GM12873 (cell line): ENCODE data around the gene CFAP210.

Source experiments
- CTCF ChIP-seq: IDR thresholded peaks from 2 replicates; pipeline ENCODE4 v1.5.1; 2012; ENCODE audit warnings: low read depth, mild to moderate bottlenecking, moderate library complexity, low read length, control low read depth; ENCODE audit not compliant: insufficient read depth; ENCODE audit errors: missing control alignments

Gene CFAP210

DNA sequence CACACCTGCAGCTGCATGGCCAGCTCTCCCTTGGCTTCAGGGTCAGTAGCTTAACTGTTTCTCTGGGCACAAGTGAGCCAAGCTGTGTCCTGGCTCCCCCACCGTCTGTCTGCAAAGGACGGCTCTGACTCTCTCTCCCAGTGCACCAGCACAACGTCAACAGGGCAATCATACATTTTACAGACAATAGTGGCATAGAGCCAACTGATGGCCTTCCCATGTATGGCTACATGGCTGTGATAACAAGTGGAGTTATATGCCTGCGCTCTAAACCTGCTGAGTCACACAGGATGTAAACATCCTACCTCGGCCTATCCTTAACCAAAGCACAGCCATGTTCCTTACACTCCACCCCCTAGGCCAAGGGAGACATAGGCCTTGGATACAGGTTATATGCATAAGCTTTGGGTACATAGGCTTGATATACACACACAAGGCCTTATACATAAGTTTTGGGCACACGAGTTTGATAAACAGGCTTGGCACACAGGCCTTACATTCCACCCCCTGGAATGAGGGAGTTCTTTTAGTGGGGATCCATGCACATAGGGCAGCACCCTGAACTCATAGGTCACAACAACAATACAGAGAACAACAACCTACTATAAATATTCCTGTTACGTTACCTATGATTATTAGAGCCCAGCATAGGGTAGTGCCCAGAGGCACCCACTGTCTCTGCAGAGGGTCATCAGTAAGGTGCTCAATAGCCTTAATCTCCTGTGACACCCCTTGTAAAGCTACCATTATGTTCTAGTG lies 17.7 kb upstream of the CFAP210 start:
- no peak for TF ChIP-seq CTCF

DNA sequence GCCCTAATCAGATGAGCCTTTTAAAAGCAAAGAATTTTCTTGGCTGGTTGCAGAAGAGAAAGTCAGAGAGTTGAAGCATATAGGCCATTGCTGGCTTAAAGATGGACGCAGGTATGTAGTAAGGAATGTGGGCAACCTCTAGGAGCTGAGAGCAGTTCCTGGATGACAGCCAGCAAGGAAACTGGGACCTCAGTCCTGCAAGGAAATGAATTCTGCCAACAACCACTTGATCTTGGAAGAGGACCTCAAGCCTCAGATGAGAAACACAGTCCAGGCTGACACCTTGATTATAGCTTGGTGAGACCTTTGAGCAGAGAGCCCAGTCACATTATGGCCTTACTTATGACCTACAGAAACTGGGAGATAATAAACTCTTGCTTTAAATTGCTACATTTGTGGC lies 15.8 kb upstream of the CFAP210 start:
- no peak for TF ChIP-seq CTCF

GRCh38 chr2:169709331-169709730 lies 15.1 kb upstream of the CFAP210 start:
- TF ChIP-seq CTCF, result no peak

DNA sequence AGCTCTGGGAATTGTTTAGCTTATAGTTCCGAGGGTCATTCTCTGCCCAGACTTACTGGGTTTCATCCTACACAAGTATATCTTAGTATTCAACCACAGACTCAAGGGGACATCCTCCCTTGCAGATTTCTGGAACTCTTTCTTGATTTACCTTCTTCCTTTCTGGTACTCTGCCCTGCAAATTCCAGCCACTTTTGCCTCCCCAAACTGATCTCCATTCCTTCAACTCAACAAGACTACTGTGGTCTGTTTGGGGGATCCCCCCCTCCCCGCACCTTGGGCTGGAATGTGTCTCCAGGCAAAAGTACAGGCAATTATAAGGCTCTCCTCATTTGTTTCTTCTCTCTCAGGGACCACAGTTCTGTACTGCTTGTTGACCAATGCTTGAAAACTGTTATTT lies 13.4 kb upstream of the CFAP210 start:
- TF ChIP-seq CTCF, result no peak

- TF ChIP-seq CTCF, result no peak
Measured at GRCh38 chr2:169705927-169706326, 11.7 kb upstream of the CFAP210 start.

GRCh38 chr2:169704160-169704708 lies 10.0 kb upstream of the CFAP210 start:
- no peak for TF ChIP-seq CTCF

DNA sequence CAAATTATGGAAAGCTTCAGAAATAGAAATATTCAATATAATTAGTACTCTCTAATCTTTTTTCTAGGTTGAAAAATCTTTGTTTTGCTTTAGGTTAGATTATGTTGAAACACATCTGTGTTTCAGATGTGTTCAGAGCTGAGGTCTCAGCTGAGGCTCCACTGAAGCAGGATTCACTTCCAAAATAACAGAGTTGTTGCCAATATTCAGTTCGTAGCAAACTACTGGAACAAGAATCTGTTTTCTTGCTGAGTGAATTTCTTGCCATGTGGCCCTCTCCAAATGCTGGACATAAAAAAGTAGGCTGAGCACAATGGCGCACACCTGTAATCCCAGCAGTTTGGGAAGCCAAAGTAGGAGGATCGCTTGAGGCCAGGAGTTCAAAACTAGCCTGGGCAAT lies 8.8 kb upstream of the CFAP210 start:
- TF ChIP-seq CTCF, result no peak
